Measurements from ENCODE around the gene ARV1. TPM values are rescaled to one million over a fixed set of nuclear protein-coding genes. Genes with fewer than 3 reads are reported as not detected.
"Not testable (repeated sequence)": the region's sequence is repeated elsewhere in the genome, so short reads cannot be mapped to it uniquely, and the experiment has no call there.

ARV1 gene
- total RNA-seq, 2 donors from 2014 or later: 10.6 to 15.5 TPM

DNA sequence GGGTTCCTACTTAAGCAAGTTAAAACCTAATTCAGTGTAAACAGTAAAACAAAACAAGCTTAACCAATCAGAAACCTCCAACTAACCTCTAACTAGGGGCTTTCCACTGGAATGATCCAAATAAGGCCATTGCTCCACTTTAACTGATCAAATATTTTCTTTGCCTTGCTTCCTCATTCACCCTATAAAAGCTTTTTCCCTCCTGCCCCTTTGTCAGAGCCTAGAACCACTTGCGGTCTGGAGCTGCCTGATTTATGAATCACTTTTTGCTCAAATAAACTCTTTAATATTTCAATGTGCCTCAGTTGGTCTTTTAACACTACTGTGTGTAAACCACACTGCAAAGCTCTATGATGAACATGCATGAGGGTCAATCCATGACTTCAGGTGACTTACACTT lies 65.7 kb downstream of the ARV1 start:
- DNase-seq (ENCODE audit: low spot score in 2 of 2) (no peak), ATAC-seq (no peak)
- Mint-ChIP-seq H3K36me3 (no peaks in the 10 kb centered on the region), H3K27ac (no peak overlapping the region), H3K9me3 (peaks cover 0 to 11% of the 10 kb centered on the region in 2 donors)

DNA sequence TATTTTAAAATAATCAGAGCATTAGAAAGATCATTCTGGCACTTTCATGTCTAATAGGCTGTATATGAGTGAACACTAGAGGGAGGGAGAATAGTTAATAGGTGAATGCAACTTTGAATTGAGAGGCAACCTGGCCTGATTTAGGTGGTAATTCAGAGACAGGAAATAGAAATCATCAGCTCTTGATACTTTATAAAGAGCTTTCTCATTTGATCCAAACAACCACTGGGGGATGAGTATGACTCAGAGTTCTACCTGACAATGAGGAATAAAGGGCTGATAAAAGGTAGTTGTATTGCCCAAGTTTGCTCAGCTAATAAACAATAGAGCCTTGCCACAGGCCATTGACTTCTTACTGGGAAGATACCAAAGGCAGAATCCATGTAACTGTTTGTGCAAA lies 66.4 kb downstream of the ARV1 start:
- peak overlapping the region in 1 of 2 donors; percentile 48 for H3K27ac Mint-ChIP-seq
- H3K9me3 Mint-ChIP-seq: peaks cover 0 to 11% of the 10 kb centered on the region in 2 donors
- H3K36me3 Mint-ChIP-seq: no peaks in the 10 kb centered on the region
- DNase-seq (ENCODE audit: low spot score in 2 of 2) (no peak), ATAC-seq (peak in 1 of 2 donors; percentile 36)

DNA sequence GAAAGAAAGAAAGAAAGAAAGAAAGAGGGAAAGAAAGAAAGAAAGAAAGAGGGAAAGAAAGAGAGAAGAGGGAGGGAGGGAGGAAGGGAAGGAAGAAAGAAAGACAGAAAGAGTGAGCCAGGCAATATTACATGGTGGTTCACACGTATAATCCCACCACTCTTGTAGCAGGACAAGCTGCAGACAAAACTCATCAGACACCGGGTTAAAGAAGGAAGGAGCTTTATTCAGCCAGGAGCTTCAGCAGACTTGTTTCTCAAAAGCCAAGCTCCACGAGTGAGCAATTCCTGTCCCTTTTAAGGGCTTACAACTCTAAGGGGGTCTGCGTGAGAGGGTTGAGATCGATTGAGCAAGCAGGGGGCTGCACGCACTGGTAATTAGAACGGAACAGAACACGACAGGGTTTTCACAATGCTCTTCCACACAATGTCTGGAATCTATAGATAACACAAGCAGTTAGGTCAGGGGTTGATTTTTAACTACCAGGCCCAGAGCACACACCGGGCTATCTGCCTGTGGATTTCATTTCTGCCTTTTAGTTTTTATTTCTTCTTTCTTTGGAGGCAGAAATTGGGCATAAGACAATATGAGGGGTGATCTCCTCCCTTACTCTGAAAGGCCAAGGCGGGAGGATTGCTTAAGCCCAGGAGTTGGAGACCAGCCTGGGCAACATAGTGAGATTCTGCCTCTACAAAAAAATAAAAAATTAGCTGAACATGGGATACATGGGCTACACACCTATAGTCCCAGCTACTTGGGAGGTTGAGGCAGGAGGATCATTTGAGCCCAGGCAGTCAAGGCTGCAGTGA lies 67.2 kb downstream of the ARV1 start:
- ATAC-seq; DNase-seq (ENCODE audit: low spot score in 2 of 2); H3K27ac Mint-ChIP-seq; H3K36me3 Mint-ChIP-seq: not testable (repeated sequence)
- H3K9me3 Mint-ChIP-seq: peaks cover 0 to 11% of the 10 kb centered on the region in 2 donors

DNA sequence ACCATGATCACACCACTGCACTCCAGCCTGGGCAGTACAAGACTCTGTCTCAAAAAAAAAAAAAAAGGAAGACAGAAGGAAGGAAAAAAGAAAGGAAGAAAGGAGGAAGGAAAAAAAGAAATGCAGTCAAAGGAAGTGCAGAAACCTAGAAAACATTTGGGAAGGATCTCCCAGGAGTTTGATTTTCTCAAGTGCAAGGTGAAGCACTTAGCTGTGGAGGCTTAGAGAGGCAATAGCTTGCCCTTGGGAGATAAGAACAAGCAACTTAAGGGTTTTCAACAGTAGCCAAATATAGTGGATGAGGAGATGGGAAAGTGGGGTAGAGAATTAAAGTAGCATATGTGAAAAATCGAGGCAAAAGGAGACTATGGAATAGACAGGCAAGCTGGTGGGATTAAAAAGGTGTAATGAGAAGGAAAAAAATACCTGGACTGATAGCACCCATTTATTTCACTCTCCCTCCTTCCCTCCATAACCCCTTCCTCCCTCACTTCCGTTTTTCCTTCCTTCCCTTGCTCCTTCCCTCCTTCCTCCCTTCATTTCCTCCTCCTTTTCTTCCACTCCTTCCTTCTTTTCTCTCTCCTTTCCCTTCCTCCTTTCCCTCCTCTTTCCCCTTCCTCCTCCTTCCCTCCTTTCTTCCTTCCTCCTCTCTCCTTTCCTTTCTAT lies 68.0 kb downstream of the ARV1 start:
- H3K36me3 Mint-ChIP-seq: no peaks in the 10 kb centered on the region
- ATAC-seq (no peak), DNase-seq (ENCODE audit: low spot score in 2 of 2) (no peak)
- H3K27ac Mint-ChIP-seq: no peak overlapping the region
- H3K9me3 Mint-ChIP-seq: peaks cover 0 to 11% of the 10 kb centered on the region in 2 donors

DNA sequence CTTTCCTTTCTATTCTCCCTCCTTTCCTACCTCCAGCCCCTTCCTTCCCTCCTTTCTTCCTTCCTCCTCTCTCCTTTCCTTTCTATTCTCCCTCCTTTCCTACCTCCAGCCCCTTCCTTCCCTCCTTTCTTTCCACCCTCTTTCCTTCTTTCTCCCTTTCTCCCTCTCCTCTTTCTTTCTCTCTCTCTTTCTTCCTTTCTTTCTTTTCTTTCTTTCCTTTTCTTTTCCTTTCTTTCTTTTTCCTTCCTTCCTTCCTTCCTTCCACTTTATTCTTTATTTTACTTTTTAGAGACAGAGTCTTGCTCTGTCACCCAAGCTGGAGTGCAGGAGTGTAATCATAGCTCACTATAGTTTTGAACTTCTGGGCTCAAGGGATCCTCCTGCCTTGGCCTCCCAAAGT lies 68.6 kb downstream of the ARV1 start:
- H3K27ac Mint-ChIP-seq; DNase-seq (ENCODE audit: low spot score in 2 of 2); H3K36me3 Mint-ChIP-seq; ATAC-seq: not testable (repeated sequence)
- peaks cover 0 to 11% of the 10 kb centered on the region in 2 donors for H3K9me3 Mint-ChIP-seq

DNA sequence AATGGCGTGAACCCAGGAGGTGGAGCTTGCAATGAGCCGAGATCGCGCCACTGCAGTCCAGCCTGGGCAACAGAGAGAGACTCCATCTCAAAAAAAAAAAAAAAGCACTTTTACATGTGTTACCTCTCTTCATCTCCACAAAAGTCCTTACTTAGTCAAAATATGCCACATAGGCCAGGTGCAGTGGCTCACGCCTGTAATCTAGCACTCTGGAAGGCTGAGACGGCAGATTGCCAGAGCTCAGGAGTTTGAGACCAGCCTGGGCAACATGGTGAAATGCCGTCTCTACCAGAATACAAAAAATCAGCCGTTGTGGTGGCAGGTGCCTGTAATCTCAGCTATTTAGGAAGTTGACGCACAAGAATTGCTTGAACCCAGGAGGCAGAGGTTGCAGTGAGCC lies 69.5 kb downstream of the ARV1 start:
- not testable (repeated sequence) for ATAC-seq; DNase-seq (ENCODE audit: low spot score in 2 of 2); H3K27ac Mint-ChIP-seq; H3K36me3 Mint-ChIP-seq
- peaks cover 0 to 11% of the 10 kb centered on the region in 2 donors for H3K9me3 Mint-ChIP-seq

DNA sequence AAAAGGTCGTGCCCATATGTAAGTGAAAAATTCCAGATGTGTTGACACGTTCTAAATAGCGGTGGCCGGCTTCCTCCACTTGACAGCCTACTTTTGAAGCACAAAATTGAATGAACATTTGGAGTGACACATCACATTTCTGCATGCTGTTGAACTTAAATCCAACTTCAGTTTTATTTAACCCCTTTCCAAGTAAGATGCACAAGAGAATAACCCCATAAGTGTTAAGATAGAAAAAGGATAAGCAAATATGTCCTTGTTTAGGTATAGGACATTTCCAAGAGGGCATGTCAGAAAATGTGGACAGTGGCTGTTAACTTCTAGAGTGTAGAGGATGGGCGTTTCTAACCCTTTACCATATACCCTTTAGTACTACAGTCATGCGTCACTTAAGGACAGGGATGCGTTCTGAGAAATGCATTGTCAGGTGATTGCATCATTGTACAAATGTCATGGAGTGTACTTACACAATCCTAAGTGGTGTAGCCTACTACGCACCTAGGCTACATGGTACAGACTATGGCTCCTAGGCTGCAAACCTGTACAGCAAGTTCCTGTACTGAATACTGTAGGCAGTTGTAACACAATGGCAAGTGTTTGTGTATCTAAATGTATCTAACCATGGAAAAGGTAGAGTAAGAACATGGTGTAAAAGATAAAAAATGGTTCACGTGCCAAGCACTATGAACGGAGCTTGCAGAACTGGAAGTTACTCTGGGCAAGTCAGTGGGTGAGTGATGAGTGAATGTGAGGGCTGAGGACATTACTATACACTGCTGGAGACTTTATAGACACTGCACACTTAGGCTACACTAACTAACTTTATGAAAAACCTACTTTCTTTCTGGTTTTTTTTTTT lies 70.5 kb downstream of the ARV1 start:
- no peaks in the 10 kb centered on the region for H3K36me3 Mint-ChIP-seq
- ATAC-seq (no peak), DNase-seq (ENCODE audit: low spot score in 2 of 2) (no peak)
- no peak overlapping the region for H3K27ac Mint-ChIP-seq
- peaks cover 0 to 11% of the 10 kb centered on the region in 2 donors for H3K9me3 Mint-ChIP-seq

Other genes starting within 250 kb of the ARV1 start
- gene CAPN9, start 231.7 kb upstream of the ARV1 start, total RNA-seq: not detected
- 1 to 10 TPM; 5.4 to 8.8 TPM for gene C1orf198, start 110.6 kb upstream of the ARV1 start, total RNA-seq
- gene TTC13, start 233 bp upstream of the ARV1 start, total RNA-seq: 10 to 100 TPM; 12.6 to 18.7 TPM
- gene FAM89A, start 61.2 kb downstream of the ARV1 start, total RNA-seq: 10 to 100 TPM in 1 of 2 donors, 1 to 10 TPM in 1; 8.5 to 17.4 TPM
- gene TRIM67, start 183.0 kb downstream of the ARV1 start, total RNA-seq: under 1 TPM in 1 of 2 donors, not detected in 1; 0.02 TPM

Data from activated naive CD4-positive, alpha-beta T cell treated with anti-CD3 and anti-CD28 coated beads, Interleukin-2, amount 50 U/mL, for 72 hours (primary cell).